G401 (cell line): Measurements from ENCODE around the gene VEGFD. TPM values are rescaled to one million over a fixed set of nuclear protein-coding genes. Genes with fewer than 3 reads are reported as not detected.
A peak's percentile ranks its signal among the peaks of the same experiment; 100 is the strongest.

Source experiments
- DNase-seq: peaks from one replicate; pipeline ENCODE4 v3.0.0-alpha.2; 2015; ENCODE audit warnings: low spot score
- in situ Hi-C: cut with HindIII; loops from 2 replicates; pipeline ENCODE4 v1.10.0; 2016; ENCODE audit warnings: low sequenced_read_pairs, mixed read lengths
- total RNA-seq: library from RNA; depleted of rRNA; stranded (reverse); fragments of >200 nt; shearing (Covaris generic); gene quantifications from 2 replicates; pipeline ENCODE4 v1.2.3, GENCODE V29; 2014; rRNA removed

VEGFD gene
- not detected in 2 replicates for total RNA-seq

DNA sequence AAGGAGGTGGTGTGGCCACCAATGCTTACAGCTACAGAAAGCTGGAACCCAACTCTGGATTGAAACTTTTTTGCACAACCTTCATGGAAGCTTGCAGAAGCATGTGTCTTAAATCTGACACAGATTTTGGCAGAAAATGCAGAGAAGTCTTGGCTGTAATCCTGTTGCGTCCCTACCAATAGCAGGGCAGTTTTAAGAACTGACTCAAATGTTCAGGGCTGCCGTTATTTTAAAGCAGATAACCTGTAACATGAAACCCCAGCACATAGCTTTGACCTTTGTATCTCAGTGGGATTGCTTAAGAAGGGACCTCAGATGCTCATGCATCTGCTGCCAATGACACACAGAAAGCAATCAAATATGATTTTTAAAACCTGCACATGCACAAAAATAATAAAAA, at the start of gene VEGFD:
VEGFD (minus strand) TSS at position 110 of the 400 bp plus-strand sequence. CDS start 467 bp downstream, outside the sequence.
- in situ Hi-C loops = no loop called here
- DNase-seq = peak; percentile 1

DNA sequence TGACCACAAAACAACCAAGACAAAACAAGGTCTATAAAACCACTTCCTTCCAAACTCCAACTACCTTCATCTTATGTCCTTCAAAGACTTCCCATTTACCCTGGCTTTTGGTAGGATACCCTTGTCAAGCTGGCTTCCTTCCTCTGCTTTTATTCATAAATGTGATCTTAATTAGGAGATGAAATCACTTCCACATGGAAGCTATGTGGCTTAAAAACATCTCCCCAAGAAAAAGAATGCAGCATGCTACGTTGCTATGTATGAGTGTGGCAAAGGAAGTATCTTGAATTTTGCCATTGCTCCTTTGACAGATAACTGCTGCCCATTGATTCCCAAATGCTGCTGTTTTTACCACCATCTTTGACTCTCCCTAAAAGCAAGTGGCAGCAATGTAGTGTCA, 46.4 kb upstream of the VEGFD start:
- in situ Hi-C loops = no loop called here
- no peak for DNase-seq

GRCh38 chrX:15430076-15430475, 45.9 kb upstream of the VEGFD start:
- in situ Hi-C loops = no loop called here

GRCh38 chrX:15425024-15425423, 40.8 kb upstream of the VEGFD start:
- DNase-seq = no peak
- in situ Hi-C loops = no loop called here

More at GRCh38 chrX:15430076-15430475, 45.9 kb upstream of the VEGFD start:
- DNase-seq = no peak

DNA sequence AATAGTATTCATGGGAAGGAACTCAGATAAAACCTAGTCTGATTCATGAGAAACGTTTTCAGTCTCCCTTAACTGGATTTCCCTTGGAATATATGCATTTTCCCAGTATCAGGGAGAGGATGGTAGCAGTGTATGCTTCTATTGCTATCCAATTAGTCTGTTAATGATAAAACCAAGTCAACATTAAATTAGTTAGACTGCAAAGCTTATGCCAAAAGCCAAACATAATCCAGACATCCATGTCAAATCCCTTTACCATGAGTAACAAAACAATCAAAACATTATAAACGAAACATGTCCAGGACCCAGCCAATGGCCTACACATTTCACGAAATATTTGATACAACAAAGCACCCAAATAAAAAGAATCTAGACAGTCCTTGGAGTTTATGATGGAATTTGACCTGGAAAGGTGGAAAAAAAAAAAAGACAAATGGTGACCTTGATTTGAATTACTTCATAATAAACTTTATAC, 34.5 kb upstream of the VEGFD start:
- in situ Hi-C loops = no loop called here
- DNase-seq = no peak

DNA sequence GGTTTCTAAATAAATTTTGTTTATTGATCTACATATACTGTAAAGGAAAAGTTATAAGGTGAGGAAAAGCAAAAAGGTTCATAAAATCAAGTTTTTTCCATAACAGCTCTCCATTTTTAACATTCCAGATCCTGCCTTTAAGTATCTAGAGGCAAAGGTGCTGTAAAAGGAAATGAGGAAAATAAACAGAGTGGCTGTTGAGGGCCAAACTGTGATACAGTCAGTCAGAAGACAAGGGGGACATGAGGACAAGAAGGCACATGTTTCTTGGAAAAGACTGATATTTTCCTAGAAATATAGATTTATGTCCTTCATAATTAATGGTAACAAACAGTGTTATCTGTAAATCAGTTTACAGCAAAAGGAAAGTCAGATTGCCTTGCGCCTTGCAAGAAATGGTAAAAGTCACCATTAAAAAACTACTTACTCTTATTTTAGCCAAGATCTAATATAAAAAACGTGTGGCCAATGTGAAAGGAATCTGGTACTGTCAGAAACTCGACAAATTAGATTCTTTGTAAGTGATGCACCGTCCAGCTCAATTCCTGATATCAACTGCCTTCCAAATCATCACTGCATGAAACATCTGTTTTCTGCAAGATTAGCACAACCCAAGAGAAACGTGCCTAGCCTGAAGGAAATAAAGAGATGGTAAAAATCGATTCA, 34.0 kb upstream of the VEGFD start:
- no peak for DNase-seq

DNA sequence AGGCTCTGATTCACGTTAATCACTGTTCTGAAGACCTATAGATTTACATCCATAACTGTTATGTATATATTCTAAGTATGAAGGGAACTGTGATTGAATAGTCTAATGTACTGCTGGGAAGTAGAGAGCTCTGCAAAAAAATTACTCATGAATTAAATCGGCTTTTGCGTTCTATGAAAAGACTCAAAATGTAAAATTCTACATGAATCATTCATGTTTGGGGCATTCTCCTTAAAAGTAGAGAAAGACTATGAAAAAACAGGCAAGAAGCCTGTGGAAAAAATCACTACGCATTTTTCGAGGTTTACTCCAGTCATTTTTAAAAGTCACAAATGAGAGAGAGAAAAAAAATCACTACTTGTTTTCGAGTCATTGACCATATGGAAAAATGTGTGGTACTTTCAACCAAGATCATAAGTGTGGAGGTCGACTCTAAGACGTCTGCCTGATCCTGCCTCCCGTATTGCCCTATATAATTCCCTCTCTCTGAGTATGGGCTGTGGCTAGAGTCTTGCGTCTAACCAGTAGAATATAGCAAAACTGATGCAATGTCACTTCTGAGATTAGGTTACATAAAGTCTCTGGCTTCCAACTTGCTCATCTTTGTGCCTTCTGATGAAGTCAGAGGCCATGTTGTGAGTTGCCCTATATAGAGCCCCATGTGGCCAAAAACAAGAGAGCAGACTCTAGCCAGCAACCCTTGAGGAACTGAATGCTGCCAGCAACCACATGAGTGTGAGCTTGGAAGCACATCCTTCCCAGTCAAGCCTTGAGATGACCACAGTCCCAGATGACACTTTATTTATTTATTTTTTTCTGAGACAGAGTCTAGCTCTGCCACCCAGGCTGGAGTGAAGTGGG, 32.1 kb upstream of the VEGFD start:
- in situ Hi-C loops = no loop called here
- peak; percentile 45 for DNase-seq

More for the DNA sequence above, 34.0 kb upstream of the VEGFD start:
- in situ Hi-C loops = no loop called here

DNA sequence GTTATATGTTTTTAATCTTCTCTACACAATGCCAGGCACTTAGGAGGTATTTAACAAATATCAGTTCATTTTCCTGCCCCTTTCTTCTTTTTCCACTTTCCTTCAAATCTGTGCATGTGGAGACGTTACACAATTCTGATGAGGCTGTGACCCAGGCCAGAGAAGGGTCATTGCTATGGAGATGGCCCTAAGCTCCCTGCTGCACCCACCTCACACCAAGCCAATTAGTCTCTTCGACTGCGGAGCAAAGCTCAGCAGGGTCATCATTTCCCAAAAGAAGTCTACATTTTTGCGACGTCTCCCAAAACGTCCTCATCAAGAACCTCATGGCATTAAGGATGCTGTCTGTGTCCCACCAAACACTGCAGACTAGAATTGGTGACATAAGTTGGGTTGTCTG, 28.9 kb upstream of the VEGFD start:
- in situ Hi-C loops = no loop called here
- DNase-seq = no peak

DNA sequence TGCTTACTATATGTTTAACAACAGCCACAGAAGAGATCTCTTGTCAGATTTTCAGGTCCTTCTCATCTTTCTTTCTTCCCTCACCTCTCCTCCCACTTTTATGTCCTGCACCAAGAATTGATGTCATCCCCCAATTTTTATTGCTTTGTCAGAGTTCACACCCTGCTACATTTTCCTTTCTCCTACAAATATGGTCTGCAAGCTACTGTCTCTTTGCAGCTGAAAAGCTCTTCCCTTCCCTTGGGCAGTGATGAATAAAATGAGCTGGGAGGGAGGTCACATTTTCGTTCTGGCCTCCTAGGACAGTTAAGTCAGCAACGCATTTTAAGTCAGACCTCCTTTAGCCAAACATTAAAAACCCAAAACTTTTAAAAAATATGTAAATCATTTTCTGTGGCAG, 26.7 kb upstream of the VEGFD start:
- in situ Hi-C loops = no loop called here
- no peak for DNase-seq

GRCh38 chrX:15410430-15410829, 26.2 kb upstream of the VEGFD start:
- in situ Hi-C loops = no loop called here
- no peak for DNase-seq

DNA sequence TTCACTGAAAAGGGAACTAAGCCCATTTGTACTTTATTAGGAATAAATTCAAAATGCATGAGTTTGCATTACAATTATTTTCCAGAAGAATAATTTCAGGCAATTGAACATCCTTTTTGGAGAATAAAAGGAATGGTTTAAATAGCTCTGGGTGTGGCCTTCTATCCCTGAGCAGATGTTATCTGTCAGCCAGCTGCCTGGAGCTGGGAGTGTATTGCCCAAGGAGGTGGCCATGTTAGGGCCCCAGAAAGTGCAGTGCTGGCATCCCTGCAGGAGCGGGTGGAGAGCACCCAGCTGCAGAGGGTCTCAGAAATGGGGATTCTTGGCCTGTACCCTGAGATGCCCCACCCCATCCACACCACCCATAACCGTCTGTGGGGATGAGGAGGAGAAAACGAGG, 21.6 kb upstream of the VEGFD start:
- DNase-seq = no peak
- in situ Hi-C loops = no loop called here

DNA sequence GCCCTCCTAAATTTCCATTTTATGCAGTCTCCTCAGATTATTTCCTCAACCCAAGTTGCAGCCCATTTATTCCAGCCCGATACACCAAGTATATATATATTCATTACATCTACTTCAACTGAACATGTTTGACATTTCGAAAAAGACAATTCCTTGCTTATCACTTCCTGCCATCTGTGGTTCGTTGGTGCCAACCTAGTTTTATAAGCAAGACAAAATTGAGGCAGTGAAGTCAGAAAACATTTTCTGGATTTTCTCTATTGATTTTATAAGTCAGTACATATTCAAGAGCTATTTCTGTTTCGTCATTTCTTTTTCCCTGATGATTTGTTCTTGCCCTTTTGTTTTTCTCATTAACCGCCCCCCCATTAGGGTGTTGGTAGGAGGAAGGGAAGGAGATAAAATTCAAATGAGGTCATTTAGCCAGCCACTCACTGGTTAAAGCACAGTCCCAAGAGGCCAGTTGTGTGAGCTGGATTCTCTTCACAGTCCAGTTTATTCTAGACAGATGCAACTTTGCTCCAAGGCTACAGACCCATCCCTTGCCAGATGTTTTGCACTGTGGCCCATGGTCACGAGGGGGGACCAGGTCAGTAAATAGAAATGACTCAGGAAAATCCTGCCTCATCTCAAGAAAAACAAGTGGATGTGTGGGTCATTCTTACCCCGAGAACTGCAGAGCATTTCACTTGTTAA, 20.3 kb upstream of the VEGFD start:
- DNase-seq = no peak
- in situ Hi-C loops = no loop called here

- DNase-seq = no peak
- in situ Hi-C loops = no loop called here
These were observed 17.2 kb upstream of the VEGFD start for GRCh38 chrX:15401378-15401777.

DNA sequence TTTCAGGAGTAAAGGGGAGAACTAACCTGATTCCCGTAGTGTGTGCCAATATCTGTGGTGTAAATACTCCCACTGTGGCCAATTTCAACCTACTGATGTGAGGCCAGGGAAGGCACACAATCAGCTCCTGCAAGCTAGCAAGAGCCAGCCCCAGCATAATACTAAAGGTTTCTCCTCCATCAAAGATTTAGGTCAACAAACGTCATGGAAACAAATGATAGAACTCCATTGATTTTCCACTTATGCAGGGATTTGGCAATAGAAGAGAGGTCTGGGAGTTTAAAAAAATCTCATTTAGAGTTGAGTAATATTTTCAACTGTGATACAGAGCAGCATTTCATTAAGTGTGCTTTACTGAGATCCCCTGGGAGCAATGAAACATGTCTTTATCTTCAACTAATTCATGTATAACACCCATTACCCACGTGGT, 15.8 kb upstream of the VEGFD start:
- in situ Hi-C loops = no loop called here
- DNase-seq = no peak

- in situ Hi-C loops = no loop called here
- DNase-seq = no peak
These were observed 14.7 kb upstream of the VEGFD start for GRCh38 chrX:15398874-15399273.

DNA sequence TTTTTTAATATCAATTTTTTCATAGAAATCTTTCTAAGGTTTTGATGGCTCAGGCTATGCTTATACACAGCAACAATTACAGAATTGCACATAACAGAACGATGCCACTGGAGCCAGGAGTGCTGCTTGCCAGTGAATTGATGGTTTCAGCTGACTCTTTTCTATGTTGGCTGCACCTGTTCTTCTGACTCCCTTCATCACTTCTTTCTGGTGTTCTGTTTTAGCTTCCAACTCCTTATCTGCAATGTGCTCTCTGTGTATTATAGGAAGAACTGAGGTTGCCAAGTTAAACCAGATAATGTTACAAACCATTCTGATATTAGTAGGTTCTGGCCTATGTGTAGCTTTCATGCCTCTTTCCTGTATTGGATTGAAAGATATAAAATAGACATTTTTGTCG, 11.6 kb upstream of the VEGFD start:
- DNase-seq = no peak

GRCh38 chrX:15391850-15392249, 7.6 kb upstream of the VEGFD start:
- in situ Hi-C loops = no loop called here
- DNase-seq = no peak

More for the DNA sequence above, 11.6 kb upstream of the VEGFD start:
- in situ Hi-C loops = no loop called here

DNA sequence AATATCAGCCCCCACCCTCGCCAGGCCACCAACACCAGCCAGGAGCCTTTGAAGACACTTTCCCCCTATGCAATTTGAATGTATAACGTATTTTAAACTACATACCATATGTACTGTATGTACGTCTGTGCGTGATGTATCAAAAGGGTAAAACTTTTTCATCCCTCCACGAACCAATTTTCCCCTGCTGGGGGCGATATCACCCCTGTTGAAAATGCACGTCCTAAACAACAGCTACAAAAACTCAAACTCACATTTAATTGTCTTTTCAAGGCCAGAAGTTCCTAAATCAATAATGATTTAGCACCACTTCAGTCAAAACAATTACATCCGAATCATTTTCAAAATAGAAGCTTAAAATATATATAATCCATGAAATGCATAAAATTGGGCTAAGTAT, 1.4 kb downstream of the VEGFD start:
- no peak for DNase-seq
- in situ Hi-C loops = no loop called here

DNA sequence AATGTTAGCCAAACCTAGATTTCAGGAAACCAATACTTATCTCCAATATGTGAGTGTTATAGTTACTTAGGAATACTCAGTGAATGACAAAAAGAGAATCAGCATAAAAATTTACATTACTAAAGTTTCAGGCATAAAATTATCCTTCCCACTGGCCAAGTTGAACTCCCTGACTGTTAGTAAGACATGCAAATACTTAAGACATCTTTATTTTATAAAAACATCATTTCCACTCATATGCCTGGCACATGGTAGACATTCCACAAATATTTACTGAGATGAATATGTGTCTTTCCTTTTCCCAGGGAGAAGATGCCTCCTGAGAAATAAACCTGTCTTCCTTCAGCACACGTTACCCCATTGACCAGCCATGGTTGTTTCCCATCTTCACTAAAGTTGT, 7.3 kb downstream of the VEGFD start:
- no peak for DNase-seq

GRCh38 chrX:15373976-15374375, 10.2 kb downstream of the VEGFD start:
- in situ Hi-C loops = no loop called here
- DNase-seq = no peak

More for the DNA sequence above, 7.3 kb downstream of the VEGFD start:
- in situ Hi-C loops = no loop called here
